ENCODE measurements around the gene RPS26. TPM values are rescaled to one million over a fixed set of nuclear protein-coding genes. Genes with fewer than 3 reads are reported as not detected.

RPS26 gene
- total and polyA plus RNA-seq, 2 of the 13 experiments (the other 11 are each of a cell fraction or from before 2014, with no cell fraction given): 150 to 421 TPM

- no peak for TF ChIP-seq ZNF335 (CRISPR knock-in tag; IDR thresholded peaks at IDR 0.05)
- TF ChIP-seq CREBL2 (CRISPR knock-in tag; IDR thresholded peaks at IDR 0.05; ENCODE audit: borderline replicate concordance): no peak
- no peak for TF ChIP-seq ZNF724P (CRISPR knock-in tag; IDR thresholded peaks at IDR 0.05; ENCODE audit: borderline replicate concordance)
- peak; percentile 24; the same call in 1 of the 2 replicates for TF ChIP-seq ARID5B (CRISPR knock-in tag; IDR thresholded peaks at IDR 0.05)
- no peak for TF ChIP-seq GPN1 (CRISPR knock-in tag; IDR thresholded peaks at IDR 0.05; ENCODE audit: borderline replicate concordance)
- peak; percentile 37 for TF ChIP-seq SIX4 (CRISPR knock-in tag; IDR thresholded peaks at IDR 0.05)
- TF ChIP-seq SKIL (CRISPR knock-in tag; IDR thresholded peaks at IDR 0.05; ENCODE audit: borderline replicate concordance): no peak
- TF ChIP-seq GATAD2A (CRISPR knock-in tag; IDR thresholded peaks at IDR 0.05): peak; percentile 41; the same call in 1 of the 2 replicates
- no peak for TF ChIP-seq ZNF512 (CRISPR knock-in tag; IDR thresholded peaks at IDR 0.05)
- TF ChIP-seq SNAPC4 (CRISPR knock-in tag; IDR thresholded peaks at IDR 0.05): no peak
- TF ChIP-seq MTA1 (CRISPR knock-in tag; IDR thresholded peaks at IDR 0.05; ENCODE audit: borderline replicate concordance): no peak
- no peak for TF ChIP-seq ZNF564 (CRISPR knock-in tag; IDR thresholded peaks at IDR 0.05)
- TF ChIP-seq ZC3H13 (CRISPR knock-in tag; IDR thresholded peaks at IDR 0.05): no peak
- 0 out of 2 replicates have a peak, but pooled peaks have one; percentile 19 for TF ChIP-seq FOXA3 (CRISPR knock-in tag; IDR thresholded peaks at IDR 0.05)
Measured at GRCh38 chr12:56001487-56002100, 40.1 kb upstream of the RPS26 start (continued).
